CD14-positive monocyte (primary cell): ENCODE measurements around the gene SIDT1. TPM values are rescaled to one million over a fixed set of nuclear protein-coding genes. Genes with fewer than 3 reads are reported as not detected.

Experiments
- DNase-seq, 3 donors: peaks; one replicate each; pipeline ENCODE4 v3.0.0-alpha.2; 2011 to 2022
- H2AFZ ChIP-seq: 2 replicates; pipeline ENCODE4 v1.6.0; 2012; ENCODE audit warnings: mild to moderate bottlenecking, low read depth, low read length, inconsistent platforms; ENCODE audit not compliant: insufficient read depth, poor library complexity, severe bottlenecking
- H3K27ac ChIP-seq, 2 donors: 1 replicate in 1 of 2; 2 replicates in 1 of 2; pipeline ENCODE4 v1.5.1; 2012 to 2013; ENCODE audit warnings: low read length in 2 of 2, control low read depth in 1 of 2, inconsistent platforms in 1 of 2, low read depth in 1 of 2, mild to moderate bottlenecking in 1 of 2
- H3K27me3 ChIP-seq, 2 donors: one replicate each; pipeline versions ENCODE4 v1.6.0 to v1.6.1; 2011 to 2013; ENCODE audit warnings: low read length in 2 of 2; ENCODE audit not compliant: control insufficient read depth in 2 of 2, insufficient read depth in 2 of 2
- H3K36me3 ChIP-seq, 2 donors: replicated peaks in 1 of 2; 1 replicate in 1 of 2; 2 replicates in 1 of 2; pipeline versions ENCODE4 v1.5.1 to v1.6.1; 2012 to 2013; ENCODE audit warnings: low read length in 2 of 2, control low read depth in 1 of 2, inconsistent platforms in 1 of 2, mild to moderate bottlenecking in 1 of 2; ENCODE audit not compliant: insufficient read depth in 2 of 2, control insufficient read depth in 1 of 2
- H3K4me1 ChIP-seq, 2 donors: 1 replicate in 1 of 2; 2 replicates in 1 of 2; pipeline versions ENCODE4 v1.5.1 to v1.6.1; 2012 to 2013; ENCODE audit warnings: low read length in 2 of 2, control low read depth in 1 of 2, inconsistent platforms in 1 of 2, mild to moderate bottlenecking in 1 of 2, moderate library complexity in 1 of 2; ENCODE audit not compliant: insufficient read depth in 2 of 2, control insufficient read depth in 1 of 2
- H3K4me2 ChIP-seq: replicated peaks from 2 replicates; pipeline ENCODE3; 2012; ENCODE audit warnings: low read length, moderate library complexity, mild to moderate bottlenecking; ENCODE audit not compliant: poor library complexity, severe bottlenecking; ENCODE audit errors: extremely low read depth
- H3K4me3 ChIP-seq, 3 experiments: fragments of 200-600 bp in 1 of 3; sonication (generic) in 1 of 3; replicated peaks in 1 of 3; 1 replicate in 2 of 3; 2 replicates in 1 of 3; pipeline ENCODE4 v1.5.1; 2011 to 2013; ENCODE audit warnings: low read length in 3 of 3, mild to moderate bottlenecking in 3 of 3, control low read depth in 2 of 3, low read depth in 2 of 3, inconsistent platforms in 1 of 3, moderate library complexity in 1 of 3
- H3K79me2 ChIP-seq: 2 replicates; pipeline ENCODE4 v1.6.0; 2012; ENCODE audit warnings: mild to moderate bottlenecking, control low read depth, inconsistent platforms, low read length, moderate library complexity; ENCODE audit not compliant: insufficient read depth
- H3K9ac ChIP-seq: 2 replicates; pipeline ENCODE4 v1.6.0; 2017; ENCODE audit warnings: low read length, mild to moderate bottlenecking; ENCODE audit not compliant: insufficient read depth, poor library complexity, severe bottlenecking
- H3K9me3 ChIP-seq, 2 donors: replicated peaks in 1 of 2; 1 replicate in 1 of 2; 2 replicates in 1 of 2; pipeline versions ENCODE4 v1.5.1 to v1.6.1; 2012 to 2013; ENCODE audit warnings: low read length in 2 of 2, control low read depth in 1 of 2; ENCODE audit not compliant: control insufficient read depth in 1 of 2, insufficient read depth in 1 of 2
- H4K20me1 ChIP-seq: 2 replicates; pipeline ENCODE4 v1.6.0; 2012; ENCODE audit warnings: mild to moderate bottlenecking, low read length, control low read depth, moderate library complexity; ENCODE audit not compliant: insufficient read depth
- H3K27ac Mint-ChIP-seq, 7 donors: one replicate each; pipeline ENCODE4 v1.8.0; 2020; ENCODE audit warnings: mild to moderate bottlenecking in 7 of 7, mixed read lengths in 7 of 7, moderate library complexity in 6 of 7, inconsistent platforms in 2 of 7
- H3K27me3 Mint-ChIP-seq, 3 donors: one replicate each; pipeline ENCODE4 v1.8.0; 2021 to 2022; ENCODE audit warnings: low read depth in 3 of 3, mild to moderate bottlenecking in 3 of 3, mixed read lengths in 3 of 3, moderate library complexity in 3 of 3, inconsistent platforms in 1 of 3
- H3K36me3 Mint-ChIP-seq, 2 donors: one replicate each; pipeline ENCODE4 v1.8.0; 2020; ENCODE audit warnings: mixed read lengths in 2 of 2, inconsistent platforms in 1 of 2, mild to moderate bottlenecking in 1 of 2
- H3K4me1 Mint-ChIP-seq: one replicate; pipeline ENCODE4 v1.8.0; 2020; ENCODE audit warnings: mild to moderate bottlenecking, mixed read lengths
- H3K4me3 Mint-ChIP-seq, 2 donors: one replicate each; pipeline ENCODE4 v1.8.0; 2020; ENCODE audit warnings: mild to moderate bottlenecking in 2 of 2, mixed read lengths in 2 of 2, moderate library complexity in 1 of 2
- H3K9me3 Mint-ChIP-seq, 7 donors: one replicate each; pipeline ENCODE4 v1.8.0; 2020 to 2022; ENCODE audit warnings: mixed read lengths in 7 of 7, mild to moderate bottlenecking in 6 of 7, moderate library complexity in 6 of 7, inconsistent platforms in 2 of 7
- CTCF ChIP-seq: fragments of 200-600 bp; IDR thresholded peaks from one replicate; pipeline ENCODE4 v1.8.0; 2022; ENCODE audit warnings: antibody characterized with exemption, mild to moderate bottlenecking
- WGBS: methylation state at CpG from one replicate; pipeline ENCODE4 v1.1.5; 2013; ENCODE audit warnings: missing lambda C conversion rate; ENCODE audit not compliant: insufficient coverage; 5-methylcytosine and 5-hydroxymethylcytosine counted together
- intact Hi-C, 2 donors: fragments of 100-400 bp; cut with micrococcal nuclease; formaldehyde crosslinking; loops; one replicate each; pipeline versions ENCODE4 v1.15.0 to v1.15.1; 2023
- polyA plus RNA-seq, 3 donors: library from polyadenylated mRNA; depleted of rRNA in 1 of 3; unstranded in 2 of 3; stranded (reverse) in 1 of 3; fragments of 300-500 nt in 2 of 3; fragments of >200 nt in 1 of 3; fragmentation: Illumina TruSeq in 2 of 3; gene quantifications; 1 replicate in 2 of 3; 2 replicates in 1 of 3; pipeline ENCODE4 v1.2.3, GENCODE V29; 2012 to 2021

The SIDT1 gene
- polyA plus RNA-seq, 3 donors: 3.2 to 7.1 (median 4.0) TPM

- TF ChIP-seq CTCF: no peak
- Mint-ChIP-seq H3K4me1 (peaks cover 10% of the 10 kb centered on the region), H3K27me3 (no peaks in the 10 kb centered on the region), H3K27ac (no peak overlapping the region), H3K9me3 (no peaks in the 10 kb centered on the region), H3K4me3 (no peak overlapping the region), H3K36me3 (no peaks in the 10 kb centered on the region)
- Histone ChIP-seq H3K36me3 (no peaks in the 10 kb centered on the region), H2AFZ (no peak overlapping the region), H3K27ac (no peak overlapping the region), H3K79me2 (no peaks in the 10 kb centered on the region), H3K9me3 (no peaks in the 10 kb centered on the region), H3K27me3 (no peaks in the 10 kb centered on the region), H4K20me1 (no peaks in the 10 kb centered on the region), H3K9ac (no peak overlapping the region), H3K4me3 (no peak overlapping the region), H3K4me2 (no peak overlapping the region), H3K4me1 (peaks cover 7 to 11% of the 10 kb centered on the region in 2 donors)
- DNase-seq: no peak
- intact Hi-C loops: no loop called here
These were observed 26.7 kb downstream of the SIDT1 start for GRCh38 chr3:113559009-113559408.

DNA sequence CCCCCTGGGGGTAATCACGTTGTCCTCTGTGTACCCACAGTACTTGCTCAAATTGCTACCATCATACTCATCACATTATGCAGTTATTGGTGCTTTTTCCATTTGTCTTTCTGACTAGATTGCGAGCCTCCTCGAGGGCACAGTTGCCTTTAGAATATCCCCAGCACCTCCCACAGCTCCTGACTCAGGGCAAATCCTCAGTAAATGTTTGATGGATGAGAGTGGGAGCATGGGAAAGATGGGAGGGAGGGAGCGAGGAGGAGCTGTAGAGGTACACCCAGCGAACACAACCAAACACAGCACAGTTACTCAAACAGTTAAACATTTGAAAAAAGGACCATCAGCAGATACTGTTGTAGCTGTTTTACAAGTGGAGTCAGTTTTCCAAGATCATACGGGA lies 27.9 kb downstream of the SIDT1 start:
- TF ChIP-seq CTCF: no peak
- Histone ChIP-seq H3K9me3 (no peaks in the 10 kb centered on the region), H3K27ac (no peak overlapping the region), H2AFZ (no peak overlapping the region), H3K9ac (no peak overlapping the region), H3K27me3 (no peaks in the 10 kb centered on the region), H3K36me3 (no peaks in the 10 kb centered on the region), H4K20me1 (no peaks in the 10 kb centered on the region), H3K4me2 (no peak overlapping the region), H3K79me2 (no peaks in the 10 kb centered on the region), H3K4me3 (no peak overlapping the region), H3K4me1 (peaks cover 7 to 11% of the 10 kb centered on the region in 2 donors)
- no CpG with 5 or more reads among the region's 6 CpGs for WGBS
- Mint-ChIP-seq H3K27ac (no peak overlapping the region), H3K27me3 (no peaks in the 10 kb centered on the region), H3K4me3 (no peak overlapping the region), H3K4me1 (peaks cover 10% of the 10 kb centered on the region), H3K36me3 (no peaks in the 10 kb centered on the region), H3K9me3 (no peaks in the 10 kb centered on the region)
- DNase-seq: no peak
- intact Hi-C loops: no loop called here
